Stimulated activated CD4-positive, alpha-beta T cell treated with anti-CD3 and anti-CD28 coated beads, Interleukin-15, amount 100 ng/mL, for 24 hours (primary cell): ENCODE results near the gene IL1F10.

ENCODE experiments used
- DNase-seq: peaks from one replicate; pipeline ENCODE4 v3.0.0-alpha.2; 2020

Gene IL1F10, protein sequence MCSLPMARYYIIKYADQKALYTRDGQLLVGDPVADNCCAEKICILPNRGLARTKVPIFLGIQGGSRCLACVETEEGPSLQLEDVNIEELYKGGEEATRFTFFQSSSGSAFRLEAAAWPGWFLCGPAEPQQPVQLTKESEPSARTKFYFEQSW

DNA sequence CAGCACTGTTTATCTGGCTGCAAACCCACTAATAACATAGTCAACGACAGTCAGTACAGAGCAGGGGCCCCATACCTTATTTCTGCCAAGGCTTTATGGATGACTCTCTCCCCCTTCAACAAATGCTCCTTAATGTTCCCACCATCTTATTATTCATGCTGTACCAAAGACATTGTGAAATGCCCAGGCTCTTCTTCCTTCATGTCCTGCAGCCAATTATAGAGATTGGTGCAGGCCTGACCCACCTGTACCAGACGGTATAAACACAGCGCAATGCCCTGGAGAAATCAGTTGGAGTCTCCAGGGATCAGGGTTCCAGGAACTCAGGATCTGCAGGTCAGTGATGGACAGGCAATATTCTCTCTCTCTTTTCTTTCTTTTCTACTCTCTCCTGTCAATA is at the start of gene IL1F10:
Gene IL1F10, plus strand, starts transcription at position 290 of the 400 bp plus-strand sequence. CDS start 4,769 bp downstream, outside the sequence.
- no peak for DNase-seq

- no peak for DNase-seq
Measured at GRCh38 chr2:113018509-113018908, 49.3 kb upstream of the IL1F10 start.

DNA sequence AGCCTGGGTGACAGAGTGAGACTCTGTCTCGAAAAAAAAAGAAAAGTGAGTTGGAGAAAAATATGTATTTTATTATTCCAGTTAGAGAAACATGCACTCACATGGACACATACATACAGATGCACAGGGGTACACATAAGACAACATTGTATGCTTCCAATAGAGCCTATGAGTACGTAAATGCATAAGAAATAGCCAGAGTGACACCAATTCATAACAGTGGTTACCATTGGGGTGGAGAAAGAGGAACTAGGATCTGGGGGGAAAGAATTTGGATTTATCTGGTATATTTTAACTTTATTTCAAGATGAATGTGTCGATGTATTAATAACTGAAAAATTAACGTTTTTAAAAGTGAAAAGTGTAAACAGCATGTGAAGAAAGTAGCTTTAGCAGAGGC is 46.5 kb upstream of the IL1F10 start:
- DNase-seq = no peak

DNA sequence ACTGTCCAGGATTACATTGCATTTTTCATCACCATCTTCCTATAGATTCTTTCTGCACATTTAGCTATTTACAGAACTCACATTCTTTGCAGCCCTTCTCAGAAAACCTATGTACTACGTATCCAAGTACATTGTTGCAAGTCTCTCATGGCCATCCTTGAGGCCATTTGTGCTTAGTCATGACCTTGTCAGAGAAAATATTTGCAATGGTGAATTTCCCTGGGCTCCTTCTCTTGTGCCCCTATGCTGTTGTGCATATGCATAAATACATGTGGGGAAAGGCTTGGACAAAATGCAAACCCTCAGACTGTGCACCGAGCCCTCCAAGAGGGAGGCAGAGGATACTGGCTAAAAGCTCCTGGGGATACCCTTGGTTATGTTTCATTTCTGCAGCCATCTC is 43.0 kb upstream of the IL1F10 start:
- no peak for DNase-seq

- DNase-seq = no peak
Measured at GRCh38 chr2:113025737-113026136, 42.0 kb upstream of the IL1F10 start.

GRCh38 chr2:113027691-113028090 is 40.1 kb upstream of the IL1F10 start:
- no peak for DNase-seq

- DNase-seq = no peak
Measured at GRCh38 chr2:113028112-113028511, 39.7 kb upstream of the IL1F10 start.

- DNase-seq = no peak
Measured at GRCh38 chr2:113032737-113033136, 35.0 kb upstream of the IL1F10 start.

GRCh38 chr2:113034016-113034415 is 33.8 kb upstream of the IL1F10 start:
- no peak for DNase-seq

GRCh38 chr2:113036763-113037162 is 31.0 kb upstream of the IL1F10 start:
- no peak for DNase-seq

- no peak for DNase-seq
Measured at GRCh38 chr2:113038291-113038690, 29.5 kb upstream of the IL1F10 start.

DNA sequence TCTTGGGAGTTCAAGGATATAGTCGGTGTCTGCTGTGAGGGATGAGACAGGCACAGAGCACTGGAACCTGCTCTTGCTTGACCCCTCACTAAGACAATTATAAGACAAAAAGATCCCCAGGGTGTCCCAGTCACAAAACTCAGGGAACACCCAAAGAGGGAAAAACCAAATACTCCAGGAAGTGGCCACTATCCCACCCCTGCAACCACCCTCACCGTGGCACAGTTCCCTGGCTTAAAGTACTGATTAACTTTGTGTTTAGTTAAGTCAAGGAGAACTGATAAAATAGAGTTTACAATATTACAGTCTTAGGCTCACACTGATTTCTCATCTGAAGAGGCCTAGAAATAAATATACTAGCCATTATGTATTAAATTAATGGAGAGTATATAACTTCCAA is 28.6 kb upstream of the IL1F10 start:
- no peak for DNase-seq

- no peak for DNase-seq
Measured at GRCh38 chr2:113039719-113040118, 28.1 kb upstream of the IL1F10 start.

DNA sequence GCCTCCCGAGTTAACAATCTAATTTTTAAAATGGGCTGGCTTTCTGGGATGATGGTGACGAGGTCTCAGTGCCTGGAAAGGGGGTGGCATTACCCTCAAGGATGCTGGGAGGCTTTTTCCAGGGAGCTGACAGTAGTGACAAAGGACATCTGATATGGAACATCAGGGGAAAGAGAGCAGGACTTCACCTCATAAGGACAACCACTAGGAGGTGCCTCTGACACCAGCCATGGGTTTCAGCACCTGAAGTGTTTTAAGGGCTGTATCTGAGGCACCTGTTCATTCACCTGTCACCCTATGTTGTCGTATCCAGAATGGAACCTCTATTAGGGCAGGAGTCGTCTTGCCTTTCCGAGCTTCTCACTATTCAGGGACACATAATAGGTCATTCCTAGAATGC is 25.9 kb upstream of the IL1F10 start:
- DNase-seq = no peak

DNA sequence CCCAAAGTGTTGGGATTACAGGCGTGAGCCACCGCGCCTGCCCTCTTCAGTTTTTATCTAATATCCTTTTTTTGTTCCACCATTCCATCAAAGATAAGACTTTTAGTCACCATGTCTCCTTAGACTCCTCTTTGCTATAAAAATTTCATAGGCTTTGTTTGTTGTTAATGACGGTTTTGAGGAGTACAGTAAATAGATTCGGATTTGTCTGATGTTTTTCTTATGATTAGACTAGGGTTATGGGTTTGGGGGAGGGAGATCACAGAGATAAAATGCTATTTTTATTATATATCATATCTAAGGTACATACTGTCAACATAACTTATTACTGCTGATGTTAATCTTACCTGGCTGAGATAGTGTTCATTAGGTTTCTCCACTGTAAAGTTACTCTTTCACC is 21.3 kb upstream of the IL1F10 start:
- no peak for DNase-seq

- no peak for DNase-seq
Measured at GRCh38 chr2:113050921-113051895, 16.6 kb upstream of the IL1F10 start.

DNA sequence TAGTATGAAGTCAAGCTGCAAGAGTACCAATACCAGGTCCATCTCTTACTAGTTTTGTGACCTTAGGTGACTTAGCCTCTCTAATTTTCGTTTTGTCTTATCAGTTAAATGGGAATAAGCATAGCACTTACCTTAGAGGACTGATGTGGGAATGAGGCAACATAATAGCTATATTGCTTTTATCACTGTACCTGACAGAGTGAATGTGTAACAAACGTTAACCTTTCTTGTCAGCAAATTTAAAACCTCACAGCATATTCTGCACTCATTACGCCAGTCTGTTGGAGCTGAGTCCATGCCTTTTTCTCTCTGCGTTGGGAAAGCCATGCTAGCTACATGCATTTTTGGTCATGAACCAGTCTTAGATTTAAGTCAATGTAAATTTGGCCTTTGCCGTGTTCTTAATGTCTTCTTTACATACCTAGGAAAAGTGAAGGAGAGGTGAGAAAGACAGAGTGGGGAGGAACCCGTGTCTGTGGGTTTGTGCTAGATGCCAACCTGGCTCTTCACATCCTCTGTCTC is 15.3 kb upstream of the IL1F10 start, which contains the start of gene IL36B:
Gene IL36B, minus strand, starts transcription at position 472 of the 522 bp plus-strand sequence.
- DNase-seq = no peak

DNA sequence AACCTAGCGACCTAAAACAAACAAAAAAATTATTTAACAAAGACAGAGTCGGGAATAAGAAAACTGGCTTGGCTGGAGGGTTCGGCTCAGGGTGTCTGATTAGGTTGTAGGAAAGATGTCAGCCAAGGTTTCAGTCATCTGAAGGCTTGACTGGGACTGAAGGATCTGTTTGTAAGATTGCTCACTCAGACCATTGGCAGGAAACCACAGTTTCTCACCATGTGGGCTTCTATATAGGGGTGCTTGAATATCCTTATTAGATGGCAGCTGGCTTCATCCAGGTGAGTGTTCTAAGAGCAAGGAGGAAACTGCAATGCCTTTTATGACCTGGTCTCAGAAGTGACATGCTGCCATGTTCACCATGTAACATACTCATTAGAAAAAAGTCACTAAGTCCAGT is 14.1 kb upstream of the IL1F10 start:
- no peak for DNase-seq

DNA sequence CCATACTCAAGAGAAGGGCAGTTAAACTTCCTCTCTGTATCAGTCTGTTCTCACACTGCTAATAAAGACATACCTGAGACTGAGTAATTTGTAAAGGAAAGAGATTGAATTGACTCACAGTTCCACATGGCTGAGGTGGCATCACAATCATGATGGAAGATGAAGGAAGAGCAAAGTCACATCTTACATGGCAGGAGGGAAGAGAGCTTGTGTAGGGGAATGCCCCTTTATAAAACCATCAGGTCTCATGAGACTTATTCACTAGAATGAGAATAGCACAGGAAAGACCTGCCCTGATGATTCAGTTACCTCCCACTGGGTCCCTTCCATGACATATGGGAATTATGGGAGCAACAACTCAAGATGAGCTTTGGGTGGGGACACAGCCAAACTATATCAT is 13.7 kb upstream of the IL1F10 start:
- no peak for DNase-seq

- no peak for DNase-seq
Measured at GRCh38 chr2:113056521-113056920, 11.2 kb upstream of the IL1F10 start.

GRCh38 chr2:113057117-113057516 is 10.7 kb upstream of the IL1F10 start:
- DNase-seq = no peak

DNA sequence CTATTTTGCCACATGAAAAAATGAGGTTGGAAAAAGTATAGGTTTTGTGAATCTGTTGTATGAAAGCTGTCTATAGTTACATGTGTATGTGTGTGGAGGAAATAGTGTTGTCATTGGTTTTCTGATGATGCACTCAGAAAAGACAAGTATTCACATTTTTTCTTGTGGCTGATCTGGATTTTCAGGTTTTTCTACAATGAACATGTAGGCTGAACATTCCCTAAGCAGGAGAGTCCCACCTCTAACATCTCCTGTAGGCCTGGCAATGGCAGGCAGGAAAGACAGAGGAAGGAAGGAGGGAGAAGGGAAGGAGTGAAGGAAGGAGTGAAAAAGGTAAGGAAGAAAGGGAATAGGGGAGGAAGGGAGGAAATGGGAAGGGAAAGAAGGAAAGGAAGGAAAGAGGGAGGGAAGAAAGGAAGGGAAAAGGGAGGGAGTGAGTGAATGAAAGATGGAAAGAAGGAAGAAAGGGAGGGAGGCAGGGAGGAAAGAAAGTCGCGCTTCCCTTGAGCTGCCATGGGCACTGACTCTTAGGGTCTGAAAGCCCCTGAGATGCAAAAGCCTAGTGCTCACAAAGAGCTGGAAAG is 9.3 kb upstream of the IL1F10 start:
- no peak for DNase-seq
